IMR-90 (cell line): ENCODE results near the gene MGAT4A. TPM values are rescaled to one million over a fixed set of nuclear protein-coding genes. Genes with fewer than 3 reads are reported as not detected.

Experiments
- ATAC-seq: fragments of 200-7000 bp; cut with Tn5 transposase; 2 replicates; pipeline ENCODE4 v1.9.1; 2020; ENCODE audit warnings: low read depth, mild to moderate bottlenecking, moderate library complexity
- BruUV-seq: library from RNA; stranded (reverse); fragments of 400-500 nt; replicated peaks from 2 replicates; lab custom pipeline; 2021; lab: Mats Ljungman, UMichigan
- CTCF ChIA-PET: fragments of 300-600 bp; formaldehyde crosslinking; extraction: SDS; loops from one replicate; lab custom pipeline; 2021; ENCODE audit warnings: antibody characterized with exemption; lab: Yijun Ruan, JAX
- POLR2A ChIA-PET: fragments of 300-600 bp; sonication (Branson Sonifier 250); formaldehyde crosslinking; loops from one replicate; lab custom pipeline; 2022; ENCODE audit warnings: antibody characterized with exemption; ENCODE audit not compliant: unreplicated experiment; lab: Charles Lee
- DNase-seq: peaks from one replicate; pipeline ENCODE4 v3.0.0; 2013
- H2AFZ ChIP-seq: replicated peaks from 2 replicates; pipeline ENCODE3; 2013; ENCODE audit warnings: low read length, mild to moderate bottlenecking; ENCODE audit not compliant: poor library complexity
- H2AK5ac ChIP-seq: 2 replicates; pipeline ENCODE4 v1.6.1; 2013; ENCODE audit warnings: low read depth, low read length, inconsistent platforms
- H2AK9ac ChIP-seq: replicated peaks from 2 replicates; pipeline ENCODE3; 2013; ENCODE audit warnings: mild to moderate bottlenecking, low read depth, low read length, moderate library complexity; ENCODE audit not compliant: poor library complexity
- H2BK120ac ChIP-seq: 2 replicates; pipeline ENCODE4 v1.6.1; 2013; ENCODE audit warnings: low read depth, low read length, inconsistent platforms
- H2BK15ac ChIP-seq: 3 replicates; pipeline ENCODE4 v1.6.1; 2013; ENCODE audit warnings: low read depth, low read length, inconsistent platforms
- H2BK20ac ChIP-seq: 2 replicates; pipeline ENCODE4 v1.6.1; 2013; ENCODE audit warnings: low read depth, mild to moderate bottlenecking, inconsistent platforms, low read length, moderate library complexity
- H2BK5ac ChIP-seq: 2 replicates; pipeline ENCODE4 v1.6.1; 2013; ENCODE audit warnings: mild to moderate bottlenecking, low read depth, low read length, inconsistent platforms; ENCODE audit not compliant: poor library complexity, severe bottlenecking
- H3K14ac ChIP-seq: replicated peaks from 2 replicates; pipeline ENCODE4 v1.6.1; 2013; ENCODE audit warnings: low read depth, low read length, inconsistent platforms
- H3K18ac ChIP-seq: 2 replicates; pipeline ENCODE4 v1.6.1; 2013; ENCODE audit warnings: low read depth, low read length, control low read depth
- H3K23ac ChIP-seq: 2 replicates; pipeline ENCODE4 v1.6.1; 2013; ENCODE audit warnings: low read depth, low read length, inconsistent platforms
- H3K27ac ChIP-seq: 2 replicates; pipeline ENCODE4 v1.5.1; 2013; ENCODE audit warnings: mild to moderate bottlenecking, control low read depth, low read length; ENCODE audit not compliant: insufficient read depth
- H3K27me3 ChIP-seq: 2 replicates; pipeline ENCODE4 v1.6.1; 2013; ENCODE audit warnings: low read length; ENCODE audit not compliant: control insufficient read depth, insufficient read depth
- H3K36me3 ChIP-seq: 2 replicates; pipeline ENCODE4 v1.6.1; 2013; ENCODE audit warnings: low read length, mixed read lengths; ENCODE audit not compliant: control insufficient read depth, insufficient read depth
- H3K4ac ChIP-seq: 2 replicates; pipeline ENCODE4 v1.6.1; 2013; ENCODE audit warnings: low read depth, low read length, inconsistent platforms
- H3K4me1 ChIP-seq: 2 replicates; pipeline ENCODE4 v1.6.1; 2013; ENCODE audit warnings: low read length, mixed read lengths; ENCODE audit not compliant: control insufficient read depth, insufficient read depth
- H3K4me2 ChIP-seq: 2 replicates; pipeline ENCODE4 v1.6.1; 2013; ENCODE audit warnings: low read depth, mild to moderate bottlenecking, control low read depth, low read length, moderate library complexity
- H3K4me3 ChIP-seq: 2 replicates; pipeline ENCODE4 v1.5.1; 2013; ENCODE audit warnings: low read depth, mild to moderate bottlenecking, control low read depth, low read length, moderate library complexity; ENCODE audit not compliant: insufficient read depth
- H3K56ac ChIP-seq: 2 replicates; pipeline ENCODE4 v1.6.1; 2013; ENCODE audit warnings: low read length, inconsistent platforms; ENCODE audit not compliant: insufficient read depth; ENCODE audit errors: extremely low read depth
- H3K79me1 ChIP-seq, 2 experiments: 2 replicates each; pipeline ENCODE4 v1.6.1; 2013; ENCODE audit warnings: low read length in 2 of 2, inconsistent platforms in 1 of 2, low read depth in 1 of 2
- H3K9ac ChIP-seq: 2 replicates; pipeline ENCODE4 v1.6.1; 2013; ENCODE audit warnings: low read depth, low read length, control low read depth
- H3K9me1 ChIP-seq: 2 replicates; pipeline ENCODE4 v1.6.1; 2013; ENCODE audit warnings: low read length, inconsistent platforms; ENCODE audit not compliant: insufficient read depth
- H3K9me3 ChIP-seq: 2 replicates; pipeline ENCODE4 v1.6.1; 2013; ENCODE audit warnings: low read length; ENCODE audit not compliant: control insufficient read depth, insufficient read depth
- H4K20me1 ChIP-seq: 2 replicates; pipeline ENCODE4 v1.6.1; 2013; ENCODE audit warnings: low read length, inconsistent platforms; ENCODE audit not compliant: insufficient read depth
- H4K5ac ChIP-seq: 2 replicates; pipeline ENCODE4 v1.6.1; 2013; ENCODE audit warnings: mild to moderate bottlenecking, low read depth, low read length, control low read depth
- H4K8ac ChIP-seq, 2 experiments: 2 replicates each; pipeline ENCODE4 v1.6.1; 2013; ENCODE audit warnings: low read depth in 2 of 2, low read length in 2 of 2, control low read depth in 1 of 2, inconsistent platforms in 1 of 2
- H4K91ac ChIP-seq: 2 replicates; pipeline ENCODE4 v1.6.1; 2013; ENCODE audit warnings: low read depth, low read length, inconsistent platforms; ENCODE audit not compliant: insufficient read depth
- BHLHE40 ChIP-seq: fragments of 150-350 bp; IDR thresholded peaks from 2 replicates; pipeline ENCODE4 v1.6.1; 2016; ENCODE audit warnings: mild to moderate bottlenecking, low read depth, low read length
- CEBPB ChIP-seq: IDR thresholded peaks from 2 replicates; pipeline ENCODE4 v1.6.1; 2012; ENCODE audit warnings: low read depth, low read length, improper control_type of control experiment
- CHD1 ChIP-seq: IDR thresholded peaks from 2 replicates; pipeline ENCODE4 v1.6.1; 2012; ENCODE audit warnings: low read depth, low read length, improper control_type of control experiment
- FOS ChIP-seq: fragments of 150-350 bp; IDR thresholded peaks from 2 replicates; pipeline ENCODE4 v1.6.1; 2016; ENCODE audit warnings: low read depth, low read length
- MAFK ChIP-seq: IDR thresholded peaks from 2 replicates; pipeline ENCODE4 v1.6.1; 2012; ENCODE audit warnings: low read depth, low read length, improper control_type of control experiment
- MAZ ChIP-seq: IDR thresholded peaks from 2 replicates; pipeline ENCODE4 v1.6.1; 2012; ENCODE audit warnings: low read depth, mild to moderate bottlenecking, low read length, improper control_type of control experiment, moderate library complexity, borderline replicate concordance
- MXI1 ChIP-seq: IDR thresholded peaks from 2 replicates; pipeline ENCODE4 v1.6.1; 2012; ENCODE audit warnings: low read depth, mild to moderate bottlenecking, low read length, moderate library complexity, borderline replicate concordance
- NFE2L2 ChIP-seq: fragments of 150-350 bp; IDR thresholded peaks from 2 replicates; pipeline ENCODE4 v1.6.1; 2016; ENCODE audit warnings: low read depth, mild to moderate bottlenecking, low read length
- POLR2A ChIP-seq: IDR thresholded peaks from 2 replicates; pipeline ENCODE4 v1.6.1; 2012; ENCODE audit warnings: mild to moderate bottlenecking, low read depth, low read length
- RAD21 ChIP-seq: IDR thresholded peaks from 2 replicates; pipeline ENCODE4 v1.6.1; 2012; ENCODE audit warnings: low read length, improper control_type of control experiment
- RCOR1 ChIP-seq: IDR thresholded peaks from 2 replicates; pipeline ENCODE4 v1.6.1; 2012; ENCODE audit warnings: mild to moderate bottlenecking, low read length, improper control_type of control experiment; ENCODE audit not compliant: insufficient replicate concordance
- RFX5 ChIP-seq: IDR thresholded peaks from 2 replicates; pipeline ENCODE4 v1.8.0; 2012; ENCODE audit warnings: low read depth, mild to moderate bottlenecking, low read length, moderate library complexity
- SMC3 ChIP-seq: fragments of 150-350 bp; IDR thresholded peaks from 2 replicates; pipeline ENCODE4 v1.6.1; 2016; ENCODE audit warnings: low read depth, mild to moderate bottlenecking, antibody characterized with exemption, low read length, moderate library complexity
- WGBS, 2 experiments: methylation state at CpG; one replicate each; pipeline versions ENCODE4 v1.1.5 to v1.1.7; 2013; ENCODE audit warnings: missing lambda C conversion rate in 2 of 2; ENCODE audit not compliant: insufficient read length in 1 of 2; ENCODE audit errors: extremely low coverage in 2 of 2; 5-methylcytosine and 5-hydroxymethylcytosine counted together
- dilution Hi-C: fragments of 300-500 bp; cut with HindIII; formaldehyde crosslinking; loops from one replicate; pipeline ENCODE4 v1.14.3; 2018; ENCODE audit warnings: low sequenced_read_pairs; ENCODE audit not compliant: unreplicated experiment
- in situ Hi-C: fragments of 300-500 bp; cut with MboI; formaldehyde crosslinking; loops from 3 replicates; pipeline ENCODE4 v1.14.3; 2019; ENCODE audit warnings: low sequenced_read_pairs, inconsistent platforms, mixed read lengths
- intact Hi-C: fragments of 100-400 bp; cut with micrococcal nuclease; formaldehyde crosslinking; loops from 2 replicates; pipeline ENCODE4 v1.10.0; 2022
- polyA plus RNA-seq, 3 experiments: library from polyadenylated mRNA; depleted of rRNA; stranded (reverse); fragments of >200 nt; gene quantifications; 2 replicates each; pipeline ENCODE4 v1.2.3, GENCODE V29; 2012; ENCODE audit warnings: low replicate concordance in 1 of 3
- total RNA-seq: library from RNA; depleted of rRNA; stranded (reverse); fragments of >200 nt; gene quantifications from 2 replicates; pipeline ENCODE4 v1.2.3, GENCODE V29; 2012
- TF ChIP-seq, protein P1 (sequence below): conservative IDR thresholded peaks from 2 replicates; pipeline ENCODE4 v1.5.1; 2012; ENCODE audit warnings: mild to moderate bottlenecking, low read depth, low read length, improper control_type of control experiment
- TF ChIP-seq, protein P2 (sequence below): fragments of 150-350 bp; IDR thresholded peaks from 2 replicates; pipeline ENCODE4 v1.6.1; 2016; ENCODE audit warnings: low read depth, mild to moderate bottlenecking, low read length, moderate library complexity, borderline replicate concordance
- TF ChIP-seq, protein P3 (sequence below): fragments of 150-350 bp; IDR thresholded peaks from 2 replicates; pipeline ENCODE4 v1.6.1; 2017; ENCODE audit warnings: mild to moderate bottlenecking, antibody characterized with exemption, low read length, low read depth

The MGAT4A gene
- total and polyA plus RNA-seq, 2 of the 4 experiments (the other 2 are of a cell fraction), result under 0.01 TPM; not detected in 1

DNA sequence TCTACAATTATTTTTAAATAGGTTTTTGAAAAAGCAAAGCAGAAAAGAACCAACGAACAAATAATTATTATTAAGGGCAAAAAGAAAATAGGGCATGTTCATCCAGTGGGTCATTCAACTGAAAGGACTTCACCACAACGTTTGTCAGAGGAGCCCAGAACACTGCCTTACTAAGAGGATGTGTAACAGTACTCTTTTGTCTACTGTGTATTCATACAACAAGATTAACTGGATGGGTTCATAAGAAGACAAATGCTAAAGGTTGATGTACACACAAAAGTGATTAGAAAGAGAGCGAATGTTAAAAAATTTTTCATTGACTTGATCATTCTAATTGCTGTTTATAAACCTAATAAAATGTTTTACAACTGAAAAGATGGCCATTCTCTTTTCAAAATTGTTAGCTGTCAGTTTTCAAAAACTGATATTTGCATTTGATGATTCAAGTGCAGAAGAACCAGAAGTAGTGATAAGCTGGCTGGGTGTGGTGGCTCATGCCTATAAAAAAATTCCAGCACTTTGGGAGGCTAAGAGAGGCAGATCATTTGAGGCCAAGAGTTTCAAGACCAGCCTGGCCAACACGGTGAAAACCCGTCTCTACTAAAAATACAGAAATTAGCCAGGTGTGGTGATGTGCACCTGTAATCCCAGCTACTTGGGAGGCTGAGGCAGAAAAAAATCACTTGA lies 33.1 kb downstream of the MGAT4A start:
- no peak overlapping the region for H3K9ac ChIP-seq
- H2AK9ac ChIP-seq, result no peak overlapping the region
- CTCF ChIA-PET, result no interaction called here
- dilution Hi-C loops, result no loop called here
- H3K27ac ChIP-seq, result no peak overlapping the region
- H3K4me3 ChIP-seq, result no peak overlapping the region
- H3K14ac ChIP-seq, result no peak overlapping the region
- H3K23ac ChIP-seq, result no peak overlapping the region
- no peak overlapping the region for H3K4ac ChIP-seq
- TF ChIP-seq, protein P1, sequence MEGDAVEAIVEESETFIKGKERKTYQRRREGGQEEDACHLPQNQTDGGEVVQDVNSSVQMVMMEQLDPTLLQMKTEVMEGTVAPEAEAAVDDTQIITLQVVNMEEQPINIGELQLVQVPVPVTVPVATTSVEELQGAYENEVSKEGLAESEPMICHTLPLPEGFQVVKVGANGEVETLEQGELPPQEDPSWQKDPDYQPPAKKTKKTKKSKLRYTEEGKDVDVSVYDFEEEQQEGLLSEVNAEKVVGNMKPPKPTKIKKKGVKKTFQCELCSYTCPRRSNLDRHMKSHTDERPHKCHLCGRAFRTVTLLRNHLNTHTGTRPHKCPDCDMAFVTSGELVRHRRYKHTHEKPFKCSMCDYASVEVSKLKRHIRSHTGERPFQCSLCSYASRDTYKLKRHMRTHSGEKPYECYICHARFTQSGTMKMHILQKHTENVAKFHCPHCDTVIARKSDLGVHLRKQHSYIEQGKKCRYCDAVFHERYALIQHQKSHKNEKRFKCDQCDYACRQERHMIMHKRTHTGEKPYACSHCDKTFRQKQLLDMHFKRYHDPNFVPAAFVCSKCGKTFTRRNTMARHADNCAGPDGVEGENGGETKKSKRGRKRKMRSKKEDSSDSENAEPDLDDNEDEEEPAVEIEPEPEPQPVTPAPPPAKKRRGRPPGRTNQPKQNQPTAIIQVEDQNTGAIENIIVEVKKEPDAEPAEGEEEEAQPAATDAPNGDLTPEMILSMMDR, result no peak
- TF ChIP-seq BHLHE40 (no peak), POLR2A (no peak), SMC3 (no peak), MAFK (no peak), FOS (no peak), CEBPB (no peak), MXI1 (no peak), CHD1 (no peak), RAD21 (no peak), NFE2L2 (no peak), MAZ (no peak), RCOR1 (no peak), RFX5 (no peak)
- TF ChIP-seq, protein P2, sequence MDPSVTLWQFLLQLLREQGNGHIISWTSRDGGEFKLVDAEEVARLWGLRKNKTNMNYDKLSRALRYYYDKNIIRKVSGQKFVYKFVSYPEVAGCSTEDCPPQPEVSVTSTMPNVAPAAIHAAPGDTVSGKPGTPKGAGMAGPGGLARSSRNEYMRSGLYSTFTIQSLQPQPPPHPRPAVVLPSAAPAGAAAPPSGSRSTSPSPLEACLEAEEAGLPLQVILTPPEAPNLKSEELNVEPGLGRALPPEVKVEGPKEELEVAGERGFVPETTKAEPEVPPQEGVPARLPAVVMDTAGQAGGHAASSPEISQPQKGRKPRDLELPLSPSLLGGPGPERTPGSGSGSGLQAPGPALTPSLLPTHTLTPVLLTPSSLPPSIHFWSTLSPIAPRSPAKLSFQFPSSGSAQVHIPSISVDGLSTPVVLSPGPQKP, result no peak
- TF ChIP-seq, protein P3, sequence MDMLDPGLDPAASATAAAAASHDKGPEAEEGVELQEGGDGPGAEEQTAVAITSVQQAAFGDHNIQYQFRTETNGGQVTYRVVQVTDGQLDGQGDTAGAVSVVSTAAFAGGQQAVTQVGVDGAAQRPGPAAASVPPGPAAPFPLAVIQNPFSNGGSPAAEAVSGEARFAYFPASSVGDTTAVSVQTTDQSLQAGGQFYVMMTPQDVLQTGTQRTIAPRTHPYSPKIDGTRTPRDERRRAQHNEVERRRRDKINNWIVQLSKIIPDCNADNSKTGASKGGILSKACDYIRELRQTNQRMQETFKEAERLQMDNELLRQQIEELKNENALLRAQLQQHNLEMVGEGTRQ, result no peak
- intact Hi-C loops, result no loop called here
- no peak overlapping the region for H2AFZ ChIP-seq
- in situ Hi-C loops, result no loop called here
- no peak overlapping the region for H2BK20ac ChIP-seq
- H2AK5ac ChIP-seq, result no peak overlapping the region
- H3K9me1 ChIP-seq, result no peaks in the 10 kb centered on the region
- H3K79me1 ChIP-seq, result no peaks in the 10 kb centered on the region
- no peaks in the 10 kb centered on the region for H4K20me1 ChIP-seq
- no peak overlapping the region for H2BK15ac ChIP-seq
- H3K56ac ChIP-seq, result no peak overlapping the region
- H4K91ac ChIP-seq, result no peak overlapping the region
- POLR2A ChIA-PET, result no interaction called here
- H3K36me3 ChIP-seq, result no peaks in the 10 kb centered on the region
- H3K4me2 ChIP-seq, result no peak overlapping the region
- H4K8ac ChIP-seq, result no peak overlapping the region
- no peaks in the 10 kb centered on the region for H3K9me3 ChIP-seq
- no peak overlapping the region for H3K18ac ChIP-seq
- H3K4me1 ChIP-seq, result no peaks in the 10 kb centered on the region
- H2BK5ac ChIP-seq, result no peak overlapping the region
- ATAC-seq (no peak), DNase-seq (no peak)
- no TSS peak for BruUV-seq
- H3K27me3 ChIP-seq, result no peaks in the 10 kb centered on the region
- H4K5ac ChIP-seq, result no peak overlapping the region
- H2BK120ac ChIP-seq, result no peak overlapping the region
- WGBS, 2 experiments, result no CpG with 5 or more reads among the region's 5 CpGs
